Tibial artery (tissue), 4 donors: ENCODE results near the gene RND2.
"Not testable (repeated sequence)": the region's sequence is repeated elsewhere in the genome, so short reads cannot be mapped to it uniquely, and the experiment has no call there.

Experiments used
- DNase-seq, 2 donors: peaks; one replicate each; pipeline ENCODE4 v3.0.0-alpha.2; 2019
- H3K27ac ChIP-seq, 2 donors: fragments of 200-600 bp; sonication (generic) in 1 of 2; 1 replicate in 1 of 2; 2 replicates in 1 of 2; pipeline ENCODE4 v1.5.1; 2018 to 2019; ENCODE audit warnings: mild to moderate bottlenecking in 1 of 2
- H3K27me3 ChIP-seq, 2 donors: fragments of 200-600 bp; sonication (generic) in 1 of 2; one replicate each; pipeline versions ENCODE4 v1.5.1 to v1.6.0; 2016 to 2019
- H3K36me3 ChIP-seq, 3 donors: fragments of 200-600 bp; sonication (generic) in 2 of 3; one replicate each; pipeline ENCODE4 v1.5.1; 2016 to 2019; ENCODE audit warnings: mild to moderate bottlenecking in 2 of 3
- H3K4me1 ChIP-seq, 4 donors: fragments of 200-600 bp; sonication (generic) in 2 of 4; 1 replicate in 3 of 4; 2 replicates in 1 of 4; pipeline ENCODE4 v1.5.1; 2016 to 2019
- H3K4me3 ChIP-seq, 2 donors: fragments of 200-600 bp; sonication (generic) in 1 of 2; 1 replicate in 1 of 2; 2 replicates in 1 of 2; pipeline ENCODE4 v1.5.1; 2018 to 2019; ENCODE audit warnings: mild to moderate bottlenecking in 2 of 2
- H3K9me3 ChIP-seq, 3 donors: fragments of 200-600 bp; sonication (generic) in 1 of 3; one replicate each; pipeline ENCODE4 v1.5.1; 2016 to 2019
- intact Hi-C: fragments of 100-400 bp; cut with DNase I; formaldehyde crosslinking; loops from one replicate; pipeline ENCODE4 v1.15.0; 2023; ENCODE audit warnings: low total_unique reads
- TF ChIP-seq, protein P1 (sequence below), 2 experiments: fragments of 200-600 bp in 1 of 2; fragments of 450-650 bp in 1 of 2; IDR thresholded peaks; one replicate each; pipeline ENCODE4 v1.5.1; 2017 to 2019; ENCODE audit warnings: antibody characterized with exemption in 2 of 2, mild to moderate bottlenecking in 1 of 2, moderate library complexity in 1 of 2

Gene RND2

GRCh38 chr17:42999003-42999525, 26.0 kb upstream of the RND2 start:
- Histone ChIP-seq H3K4me3 (peak overlapping the region; percentile 57 to 74), H3K27me3 (no peaks in the 10 kb centered on the region), H3K9me3 (no peaks in the 10 kb centered on the region), H3K27ac (peak overlapping the region; percentile 83 to 85), H3K36me3 (peaks cover 31 to 51% (median 31%) of the 10 kb centered on the region in 3 donors), H3K4me1 (peaks cover 0 to 20% (median 17%) of the 10 kb centered on the region in 4 donors)
- DNase-seq = no peak
- TF ChIP-seq, protein P1, sequence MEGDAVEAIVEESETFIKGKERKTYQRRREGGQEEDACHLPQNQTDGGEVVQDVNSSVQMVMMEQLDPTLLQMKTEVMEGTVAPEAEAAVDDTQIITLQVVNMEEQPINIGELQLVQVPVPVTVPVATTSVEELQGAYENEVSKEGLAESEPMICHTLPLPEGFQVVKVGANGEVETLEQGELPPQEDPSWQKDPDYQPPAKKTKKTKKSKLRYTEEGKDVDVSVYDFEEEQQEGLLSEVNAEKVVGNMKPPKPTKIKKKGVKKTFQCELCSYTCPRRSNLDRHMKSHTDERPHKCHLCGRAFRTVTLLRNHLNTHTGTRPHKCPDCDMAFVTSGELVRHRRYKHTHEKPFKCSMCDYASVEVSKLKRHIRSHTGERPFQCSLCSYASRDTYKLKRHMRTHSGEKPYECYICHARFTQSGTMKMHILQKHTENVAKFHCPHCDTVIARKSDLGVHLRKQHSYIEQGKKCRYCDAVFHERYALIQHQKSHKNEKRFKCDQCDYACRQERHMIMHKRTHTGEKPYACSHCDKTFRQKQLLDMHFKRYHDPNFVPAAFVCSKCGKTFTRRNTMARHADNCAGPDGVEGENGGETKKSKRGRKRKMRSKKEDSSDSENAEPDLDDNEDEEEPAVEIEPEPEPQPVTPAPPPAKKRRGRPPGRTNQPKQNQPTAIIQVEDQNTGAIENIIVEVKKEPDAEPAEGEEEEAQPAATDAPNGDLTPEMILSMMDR (IDR thresholded peaks at IDR 0.05) = no peak
- intact Hi-C loops = loop anchor here (5.0 kb wide), 1 partner anchor 157 kb away; the partner anchor contains the start of gene AOC2

- H3K9me3 ChIP-seq, intact Hi-C loops, H3K27ac ChIP-seq, H3K27me3 ChIP-seq, DNase-seq, H3K4me3 ChIP-seq: not testable (repeated sequence)
- Histone ChIP-seq H3K36me3 (peaks cover 31 to 55% (median 31%) of the 10 kb centered on the region in 3 donors), H3K4me1 (peaks cover 0 to 20% (median 17%) of the 10 kb centered on the region in 4 donors)
Measured at GRCh38 chr17:43000894-43001293, 24.1 kb upstream of the RND2 start.

GRCh38 chr17:43003542-43004172, 21.4 kb upstream of the RND2 start:
- H3K4me3 ChIP-seq = no peak overlapping the region
- no peaks in the 10 kb centered on the region for H3K27me3 ChIP-seq
- H3K36me3 ChIP-seq = peaks cover 31 to 55% (median 31%) of the 10 kb centered on the region in 3 donors
- no peaks in the 10 kb centered on the region for H3K9me3 ChIP-seq
- no peak for DNase-seq
- peaks cover 0 to 28% (median 16%) of the 10 kb centered on the region in 4 donors for H3K4me1 ChIP-seq
- H3K27ac ChIP-seq = peak overlapping the region in 1 of 2 donors; percentile 22
- intact Hi-C loops = no loop called here
- TF ChIP-seq, protein P1 (IDR thresholded peaks at IDR 0.05) = no peak

GRCh38 chr17:43006639-43007551, 18.1 kb upstream of the RND2 start, which contains the start of gene IFI35:
TSS of gene IFI35 (plus strand) at chr17:43006784. CDS start at chr17:43006948, 164 bp downstream.
- peaks cover 9 to 32% (median 12%) of the 10 kb centered on the region in 3 donors for H3K36me3 ChIP-seq
- peak within 1 kb of the TSS; percentile 61 to 69 for H3K4me3 ChIP-seq
- TF ChIP-seq, protein P1 (IDR thresholded peaks at IDR 0.05) = peak; percentile 9 to 33
- H3K9me3 ChIP-seq = no peaks in the 10 kb centered on the region
- DNase-seq = peak; percentile 85 to 92
- H3K27me3 ChIP-seq = no peaks in the 10 kb centered on the region
- H3K4me1 ChIP-seq = peaks cover 0 to 16% (median 8%) of the 10 kb centered on the region in 4 donors
- intact Hi-C loops = no loop called here
- peak within 1 kb of the TSS; percentile 79 to 85 for H3K27ac ChIP-seq

GRCh38 chr17:43010667-43011308, 14.2 kb upstream of the RND2 start:
- intact Hi-C loops = no loop called here
- Histone ChIP-seq H3K4me1 (peaks cover 0 to 16% (median 8%) of the 10 kb centered on the region in 4 donors), H3K27ac (no peak overlapping the region), H3K27me3 (no peaks in the 10 kb centered on the region), H3K9me3 (no peaks in the 10 kb centered on the region), H3K36me3 (peaks cover 4 to 37% (median 18%) of the 10 kb centered on the region in 3 donors), H3K4me3 (no peak overlapping the region)
- TF ChIP-seq, protein P1 (IDR thresholded peaks at IDR 0.05) = no peak
- no peak for DNase-seq
